Calu3 (cell line): Measurements from ENCODE around the gene IDS. TPM values are rescaled to one million over a fixed set of nuclear protein-coding genes. Genes with fewer than 3 reads are reported as not detected.
"Not testable (repeated sequence)": the region's sequence is repeated elsewhere in the genome, so short reads cannot be mapped to it uniquely, and the experiment has no call there.

Source experiments
- BruUV-seq: library from RNA; stranded (reverse); fragments of 400-500 nt; replicated peaks from 2 replicates; lab custom pipeline; 2021; lab: Mats Ljungman, UMichigan
- CTCF ChIA-PET: fragments of 300-600 bp; sonication (Branson Sonifier 250); formaldehyde crosslinking; loops from one replicate; lab custom pipeline; 2022; ENCODE audit warnings: antibody characterized with exemption; lab: Charles Lee
- DNase-seq: peaks from one replicate; pipeline ENCODE4 v3.0.0; 2022
- H3K27ac Mint-ChIP-seq: one replicate; pipeline ENCODE4 v1.8.0; 2022; ENCODE audit warnings: mixed read lengths; ENCODE audit not compliant: unreplicated experiment
- H3K27me3 Mint-ChIP-seq: one replicate; pipeline ENCODE4 v1.8.0; 2022; ENCODE audit warnings: mixed read lengths; ENCODE audit not compliant: unreplicated experiment
- H3K36me3 Mint-ChIP-seq: one replicate; pipeline ENCODE4 v1.8.0; 2022; ENCODE audit warnings: mild to moderate bottlenecking, moderate library complexity, mixed read lengths; ENCODE audit not compliant: insufficient read depth, unreplicated experiment
- H3K4me1 Mint-ChIP-seq: one replicate; pipeline ENCODE4 v1.8.0; 2022; ENCODE audit warnings: mild to moderate bottlenecking, low read depth, mixed read lengths; ENCODE audit not compliant: unreplicated experiment
- H3K4me3 Mint-ChIP-seq: one replicate; pipeline ENCODE4 v1.8.0; 2022; ENCODE audit warnings: mild to moderate bottlenecking, low read depth, moderate library complexity, mixed read lengths; ENCODE audit not compliant: unreplicated experiment
- H3K9me3 Mint-ChIP-seq: one replicate; pipeline ENCODE4 v1.8.0; 2022; ENCODE audit warnings: low read depth, mixed read lengths; ENCODE audit not compliant: unreplicated experiment
- intact Hi-C: fragments of 100-400 bp; cut with micrococcal nuclease; formaldehyde crosslinking; loops from one replicate; pipeline ENCODE4 v1.10.0; 2022; ENCODE audit not compliant: unreplicated experiment
- total RNA-seq: library from RNA; stranded (reverse); gene quantifications from 2 replicates; pipeline ENCODE4 v1.2.3, GENCODE V29; 2022
- TF ChIP-seq, protein P1 (sequence below): fragments of 200-600 bp; IDR thresholded peaks from one replicate; pipeline ENCODE4 v1.8.0; 2022; ENCODE audit warnings: antibody characterized with exemption; ENCODE audit not compliant: unreplicated experiment

IDS gene
- total RNA-seq, 1 experiment from 2014 or later = 84.4 TPM

DNA sequence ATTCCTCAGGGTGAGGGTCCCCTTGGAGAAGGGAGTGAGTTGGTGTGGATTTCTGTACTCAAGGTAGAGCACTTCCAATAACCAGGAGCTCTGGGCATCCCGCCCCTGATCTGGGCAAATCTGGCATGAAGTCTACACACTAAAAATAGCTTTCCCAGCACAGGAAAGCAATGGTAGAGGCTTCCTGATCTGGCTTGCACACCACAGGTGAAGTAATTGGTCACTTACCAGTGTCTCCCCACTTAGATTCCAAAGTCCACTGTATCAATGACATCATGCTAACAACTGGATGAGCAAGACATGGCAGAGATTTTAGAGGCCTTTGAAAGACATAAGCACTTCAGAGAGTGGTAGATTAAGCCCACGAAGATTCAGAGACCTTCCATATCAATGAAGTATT is 17.8 kb upstream of the IDS start:
- CTCF ChIA-PET = interaction anchor here (1.1 kb wide), 1 partner anchor 11 kb away, joined by 4 read pairs; no protein-coding TSS in a partner anchor
- Mint-ChIP-seq H3K4me1 (peaks cover 29% of the 10 kb centered on the region), H3K27ac (peak overlapping the region; percentile 66), H3K36me3 (peaks cover 14% of the 10 kb centered on the region), H3K4me3 (no peak overlapping the region), H3K9me3 (no peaks in the 10 kb centered on the region), H3K27me3 (no peaks in the 10 kb centered on the region)
- DNase-seq = peak; percentile 19
- TF ChIP-seq, protein P1, sequence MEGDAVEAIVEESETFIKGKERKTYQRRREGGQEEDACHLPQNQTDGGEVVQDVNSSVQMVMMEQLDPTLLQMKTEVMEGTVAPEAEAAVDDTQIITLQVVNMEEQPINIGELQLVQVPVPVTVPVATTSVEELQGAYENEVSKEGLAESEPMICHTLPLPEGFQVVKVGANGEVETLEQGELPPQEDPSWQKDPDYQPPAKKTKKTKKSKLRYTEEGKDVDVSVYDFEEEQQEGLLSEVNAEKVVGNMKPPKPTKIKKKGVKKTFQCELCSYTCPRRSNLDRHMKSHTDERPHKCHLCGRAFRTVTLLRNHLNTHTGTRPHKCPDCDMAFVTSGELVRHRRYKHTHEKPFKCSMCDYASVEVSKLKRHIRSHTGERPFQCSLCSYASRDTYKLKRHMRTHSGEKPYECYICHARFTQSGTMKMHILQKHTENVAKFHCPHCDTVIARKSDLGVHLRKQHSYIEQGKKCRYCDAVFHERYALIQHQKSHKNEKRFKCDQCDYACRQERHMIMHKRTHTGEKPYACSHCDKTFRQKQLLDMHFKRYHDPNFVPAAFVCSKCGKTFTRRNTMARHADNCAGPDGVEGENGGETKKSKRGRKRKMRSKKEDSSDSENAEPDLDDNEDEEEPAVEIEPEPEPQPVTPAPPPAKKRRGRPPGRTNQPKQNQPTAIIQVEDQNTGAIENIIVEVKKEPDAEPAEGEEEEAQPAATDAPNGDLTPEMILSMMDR = no peak
- BruUV-seq = no TSS peak
- intact Hi-C loops = no loop called here

DNA sequence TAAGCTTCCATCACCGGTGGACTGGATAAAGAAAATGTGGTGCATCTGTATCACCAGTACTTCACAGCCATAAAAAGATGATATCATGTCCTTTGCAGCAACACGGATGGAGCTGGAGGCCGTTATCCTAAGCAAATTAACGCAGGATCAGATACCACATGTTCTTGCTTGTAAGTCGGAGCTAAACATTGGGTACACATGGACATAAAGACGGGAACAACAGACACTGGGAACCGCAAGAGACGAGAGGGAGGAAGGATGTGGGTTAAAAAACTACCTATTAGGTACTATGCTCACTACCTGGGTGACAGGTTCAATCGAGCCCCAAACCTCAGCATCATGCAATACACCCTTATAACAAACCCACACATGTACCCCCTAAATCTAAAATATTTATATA is 16.3 kb upstream of the IDS start:
- DNase-seq = no peak
- intact Hi-C loops = no loop called here
- Mint-ChIP-seq H3K9me3 (no peaks in the 10 kb centered on the region), H3K4me3 (no peak overlapping the region), H3K27ac (no peak overlapping the region), H3K4me1 (peaks cover 29% of the 10 kb centered on the region), H3K36me3 (peaks cover 14% of the 10 kb centered on the region), H3K27me3 (no peaks in the 10 kb centered on the region)
- no TSS peak for BruUV-seq
- TF ChIP-seq, protein P1 = no peak
- CTCF ChIA-PET = no interaction called here

- H3K27me3 Mint-ChIP-seq, CTCF ChIA-PET, H3K4me3 Mint-ChIP-seq, H3K9me3 Mint-ChIP-seq, DNase-seq, intact Hi-C loops, BruUV-seq, H3K27ac Mint-ChIP-seq: not testable (repeated sequence)
- Mint-ChIP-seq H3K36me3 (peaks cover 14% of the 10 kb centered on the region), H3K4me1 (peaks cover 29% of the 10 kb centered on the region)
Observed at GRCh38 chrX:149520636-149521277, 15.7 kb upstream of the IDS start.

DNA sequence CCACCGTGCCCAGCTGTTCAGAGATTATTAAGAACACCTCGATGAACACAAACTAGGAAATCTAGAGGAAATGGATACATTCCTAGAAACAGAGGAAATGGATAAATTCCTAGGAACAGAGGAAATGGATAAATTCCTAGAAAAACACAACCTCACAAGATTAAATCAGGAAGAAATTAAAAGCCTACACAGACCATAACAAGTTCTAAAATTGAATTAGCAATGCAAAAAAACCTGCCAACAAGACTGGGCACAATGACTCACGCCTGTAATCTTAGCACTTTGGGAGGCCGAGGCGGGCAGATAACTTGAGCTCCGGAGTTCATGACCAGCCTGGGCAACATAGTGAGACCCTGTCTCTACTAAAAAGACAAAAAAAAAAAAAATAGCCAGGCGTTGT is 13.1 kb upstream of the IDS start:
- no TSS peak for BruUV-seq
- Mint-ChIP-seq H3K27me3 (no peaks in the 10 kb centered on the region), H3K36me3 (peaks cover 14% of the 10 kb centered on the region), H3K27ac (no peak overlapping the region), H3K4me3 (no peak overlapping the region), H3K4me1 (peaks cover 29% of the 10 kb centered on the region), H3K9me3 (no peaks in the 10 kb centered on the region)
- no peak for DNase-seq
- CTCF ChIA-PET = no interaction called here
- intact Hi-C loops = no loop called here
- TF ChIP-seq, protein P1 = no peak

DNA sequence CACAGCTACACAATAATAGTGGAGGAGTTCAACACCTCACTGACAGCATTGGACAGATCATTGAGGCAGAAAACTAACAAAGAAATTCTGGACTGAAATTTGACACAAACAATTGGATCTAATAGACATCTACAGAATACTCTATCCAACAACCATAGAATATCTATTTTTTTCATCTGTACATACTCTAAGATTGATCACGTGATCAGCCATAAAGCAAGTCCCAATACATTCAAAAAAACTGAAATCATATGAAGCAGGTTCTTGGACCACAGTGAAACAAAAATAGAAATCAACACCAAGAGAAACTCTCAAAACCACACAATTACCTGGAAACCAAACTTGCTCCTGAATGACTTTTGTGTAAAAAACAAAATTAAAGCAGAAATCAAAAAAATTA is 12.2 kb upstream of the IDS start:
- intact Hi-C loops = no loop called here

More for the DNA sequence above, 12.2 kb upstream of the IDS start:
- no TSS peak for BruUV-seq
- no peaks in the 10 kb centered on the region for H3K9me3 Mint-ChIP-seq
- H3K27ac Mint-ChIP-seq = no peak overlapping the region
- TF ChIP-seq, protein P1 = no peak
- peaks cover 19% of the 10 kb centered on the region for H3K4me1 Mint-ChIP-seq
- no peak overlapping the region for H3K4me3 Mint-ChIP-seq
- CTCF ChIA-PET = no interaction called here
- H3K36me3 Mint-ChIP-seq = peaks cover 4% of the 10 kb centered on the region
- H3K27me3 Mint-ChIP-seq = no peaks in the 10 kb centered on the region
- DNase-seq = no peak
